CD4-positive, alpha-beta T cell treated with Interleukin-4 for 1 hour (primary cell): ENCODE data around the gene TBX5.

Experiments
- DNase-seq, 2 donors: peaks; one replicate each; pipeline ENCODE4 v3.0.0-alpha.2; 2020 to 2022

TBX5 gene

DNA sequence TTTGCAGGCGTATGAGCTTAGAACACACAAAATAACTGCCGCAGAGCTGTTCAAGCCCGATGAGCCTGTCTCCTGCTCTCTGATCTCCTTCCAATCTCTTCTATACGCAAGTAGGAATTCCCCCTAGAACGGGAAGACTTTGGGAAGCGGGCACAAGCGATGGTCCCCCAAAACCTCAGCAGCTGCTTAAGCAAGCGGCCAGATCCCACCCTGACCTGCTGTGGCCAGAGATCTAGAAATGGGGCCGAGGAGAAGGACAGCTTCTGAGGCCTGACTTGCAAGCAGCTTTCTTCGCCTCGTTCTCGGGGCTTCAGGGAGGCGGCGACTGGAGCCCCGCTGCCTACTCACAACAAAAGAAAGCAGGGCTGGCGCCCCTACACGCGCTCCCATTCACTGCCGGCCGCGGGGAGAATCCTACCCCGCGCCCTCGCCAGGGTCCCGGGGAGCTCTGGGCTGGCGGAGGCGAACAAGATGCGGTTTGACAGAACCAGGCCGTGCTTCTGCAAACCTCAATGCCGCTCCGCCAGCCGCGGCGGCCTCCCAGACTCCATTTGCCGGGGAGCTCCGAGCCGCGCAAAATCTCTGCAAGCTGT lies 922 bp downstream of the TBX5 start:
- no peak for DNase-seq

DNA sequence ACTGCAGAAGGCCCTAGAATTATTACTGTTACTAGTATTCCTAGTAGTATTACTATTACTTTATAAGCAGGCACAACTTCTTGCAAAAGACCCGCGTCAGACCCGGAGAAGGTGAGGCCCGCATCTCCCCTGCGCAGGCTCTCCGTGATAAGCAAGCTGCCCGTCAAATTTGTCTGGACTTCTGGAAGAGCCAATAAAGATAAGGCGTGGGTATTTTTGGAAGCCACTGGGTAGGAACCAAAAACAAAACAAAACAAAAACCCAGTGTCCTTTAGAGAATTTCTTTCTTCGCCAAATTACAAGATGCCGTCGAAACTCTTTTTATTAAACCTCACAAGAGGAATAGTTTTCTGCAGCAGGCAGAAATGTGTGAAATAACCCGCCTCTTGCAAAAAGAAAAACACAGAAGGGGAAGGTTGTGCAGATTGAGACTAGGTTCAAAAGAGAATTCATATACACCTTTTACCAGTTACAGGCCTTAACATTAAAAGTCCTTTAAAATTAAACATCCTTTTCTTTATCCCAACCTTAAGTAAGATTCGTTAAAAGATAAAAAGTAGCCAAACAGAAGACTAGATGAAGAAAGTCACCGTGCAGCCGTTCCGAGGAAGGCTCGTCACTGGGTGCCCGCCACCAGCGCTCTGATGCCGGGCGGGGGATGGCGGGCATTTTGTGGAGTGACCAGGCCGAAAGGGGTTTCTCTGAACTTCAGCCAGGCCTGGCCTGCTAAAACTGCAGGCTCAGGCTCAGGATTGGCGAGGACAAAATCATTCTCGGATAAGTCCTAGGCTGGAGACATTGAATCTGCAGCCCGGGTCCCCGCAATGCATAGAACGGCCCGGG lies 1.6 kb downstream of the TBX5 start:
- no peak for DNase-seq

DNA sequence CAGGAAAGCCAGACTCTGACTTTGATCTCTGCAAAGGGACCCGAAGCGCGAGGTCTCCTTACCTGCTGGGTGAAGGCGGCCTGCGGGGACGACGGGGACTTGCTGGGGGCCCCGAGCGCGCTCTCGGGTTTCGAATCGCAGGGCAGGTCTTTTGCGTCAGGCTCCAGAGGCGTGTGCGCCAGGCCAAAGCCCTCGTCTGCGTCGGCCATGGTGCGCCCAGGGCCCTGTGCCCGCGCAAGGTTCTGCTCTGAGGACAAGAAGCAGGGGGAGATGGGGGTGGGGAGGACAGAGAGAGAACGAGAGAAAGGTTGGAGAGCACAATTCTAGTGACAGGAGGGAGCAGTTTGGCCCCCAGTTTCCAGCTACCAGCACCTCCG lies 2.3 kb downstream of the TBX5 start:
- DNase-seq = no peak

DNA sequence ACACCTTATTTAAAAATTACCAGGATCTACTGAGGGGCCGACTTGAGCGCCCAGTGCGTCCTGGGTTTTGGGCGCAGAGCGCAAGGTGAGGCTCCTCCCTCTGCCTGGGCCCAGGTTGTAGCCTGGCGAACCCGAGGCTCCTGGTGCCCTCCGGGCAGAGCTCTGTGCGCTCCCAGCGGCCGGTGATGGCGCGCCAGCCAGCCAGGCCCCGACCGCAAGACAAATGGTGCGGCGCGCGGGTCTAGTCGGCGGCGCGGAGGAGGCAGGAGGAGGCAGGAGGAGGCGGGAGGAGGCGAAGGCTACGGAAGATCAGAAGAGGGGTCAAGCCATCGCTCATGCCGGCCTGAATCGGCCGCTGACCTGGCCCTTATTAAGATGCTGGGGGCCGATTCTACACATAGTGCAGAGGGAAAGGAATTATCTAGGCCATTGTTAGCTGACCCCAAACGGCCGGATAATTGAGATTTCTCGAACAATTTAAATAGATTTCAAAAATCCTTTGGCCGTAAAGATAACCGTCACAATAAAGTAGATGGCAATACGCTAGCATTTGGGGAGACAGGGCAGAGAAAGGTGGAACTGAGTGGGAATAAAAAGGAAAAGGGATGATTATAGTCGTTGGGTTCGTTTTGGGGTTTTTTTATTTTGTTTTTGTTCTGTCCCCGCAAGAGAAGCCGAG lies 2.8 kb downstream of the TBX5 start:
- DNase-seq = no peak

DNA sequence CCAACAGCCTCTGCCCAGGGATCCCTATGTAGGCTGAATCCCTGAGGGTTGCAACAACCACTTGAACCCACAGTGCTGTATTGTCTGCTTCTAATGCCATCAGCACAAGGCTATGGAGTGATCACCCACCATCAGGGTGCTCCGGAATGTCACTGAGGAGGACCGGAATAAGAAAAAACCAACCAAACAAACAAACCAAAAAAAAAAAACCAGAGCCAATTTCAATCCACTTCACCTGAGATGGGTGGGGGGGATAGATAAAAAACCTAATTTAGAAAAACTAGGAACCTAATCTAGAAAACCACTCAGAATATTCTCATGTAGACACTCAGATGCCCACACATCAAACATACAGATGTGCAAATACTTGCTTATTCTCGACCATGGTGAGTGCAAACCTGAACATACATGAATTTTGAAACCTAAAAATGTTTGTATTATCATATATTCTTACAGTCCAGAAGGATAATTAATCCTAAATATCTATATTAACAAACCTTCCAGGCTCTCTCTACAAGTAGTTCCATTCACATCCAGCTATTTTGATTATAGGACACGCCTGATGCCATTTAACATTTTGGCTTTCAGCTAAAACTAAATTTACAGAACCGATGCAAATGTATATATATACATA lies 3.7 kb downstream of the TBX5 start:
- DNase-seq = no peak

DNA sequence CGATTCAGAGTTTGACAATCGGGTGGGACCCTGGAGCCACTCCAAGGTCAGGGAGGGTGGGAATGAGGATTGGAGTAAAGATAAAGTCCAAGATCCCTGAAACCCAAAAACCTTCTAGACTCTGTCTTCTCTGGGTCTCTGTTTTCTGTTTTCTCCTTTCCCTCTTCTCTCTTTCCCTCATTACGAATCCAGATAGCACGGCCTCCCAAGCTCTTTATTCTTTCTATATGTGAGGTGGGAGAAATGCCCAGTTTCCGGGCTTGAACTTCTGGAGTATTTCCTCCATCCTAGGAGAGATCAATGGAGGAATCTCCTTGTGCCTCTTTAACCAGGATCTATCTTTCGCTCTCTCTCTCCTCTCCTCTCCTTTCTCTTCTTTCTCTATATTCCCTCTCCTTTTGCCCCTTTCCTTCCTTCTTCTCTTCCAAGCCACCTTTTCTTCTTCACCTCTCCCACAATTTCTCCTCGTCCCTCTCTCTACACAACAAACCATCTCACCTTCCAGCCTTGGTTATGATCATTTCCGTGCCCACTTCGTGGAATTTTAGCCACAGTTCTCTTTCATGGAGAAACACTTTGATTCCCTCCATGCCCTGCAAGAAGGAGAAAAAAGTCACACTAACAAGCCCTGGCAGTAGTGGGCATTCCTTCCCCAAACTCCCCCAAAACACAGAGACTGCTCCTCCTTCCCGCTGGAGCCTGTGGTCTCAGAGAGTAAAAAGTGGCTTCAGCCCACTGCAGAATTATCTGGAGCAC lies 4.4 kb downstream of the TBX5 start:
- DNase-seq = no peak

DNA sequence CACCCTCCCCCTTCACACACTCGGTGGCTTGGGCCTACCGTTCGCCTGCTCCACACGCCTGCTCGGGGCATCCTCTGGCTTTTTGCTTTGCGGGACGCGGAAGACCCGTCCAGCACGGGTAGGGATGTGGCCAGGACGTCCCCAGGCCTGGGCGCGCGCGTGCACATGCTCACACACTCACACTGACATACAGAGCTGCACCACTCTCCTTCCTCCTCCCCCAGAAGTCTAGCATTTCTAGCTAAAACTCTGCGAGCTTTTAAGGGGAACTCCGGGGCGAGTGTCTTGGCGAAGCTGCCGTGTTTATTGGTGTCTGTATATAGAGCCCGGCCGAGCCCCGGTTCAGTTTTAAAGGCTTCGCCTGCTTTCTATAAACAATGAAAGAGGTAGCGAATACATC lies 5.0 kb downstream of the TBX5 start:
- no peak for DNase-seq

DNA sequence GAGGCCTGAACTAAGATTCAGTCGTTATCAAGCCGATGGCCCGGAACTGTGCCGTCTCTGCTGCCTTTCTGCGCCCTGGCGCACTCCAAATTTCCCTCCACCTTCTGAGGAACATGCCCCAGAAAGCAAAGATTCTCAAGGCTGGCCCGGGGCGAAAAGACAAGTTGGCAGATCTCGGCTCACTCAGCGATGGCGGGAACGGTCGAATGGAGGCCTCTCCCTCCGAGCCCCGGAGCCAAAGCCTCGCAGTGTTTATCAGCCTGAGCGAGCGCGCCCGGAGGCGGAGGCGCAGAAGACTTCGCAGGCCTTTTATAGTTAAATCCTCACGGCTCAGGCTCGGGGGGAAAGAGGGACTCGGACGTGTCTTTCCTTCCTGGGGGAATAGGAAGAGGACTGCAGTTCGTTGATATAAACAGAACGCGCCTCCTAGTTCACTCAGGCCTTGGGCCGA lies 5.6 kb downstream of the TBX5 start:
- DNase-seq = no peak

DNA sequence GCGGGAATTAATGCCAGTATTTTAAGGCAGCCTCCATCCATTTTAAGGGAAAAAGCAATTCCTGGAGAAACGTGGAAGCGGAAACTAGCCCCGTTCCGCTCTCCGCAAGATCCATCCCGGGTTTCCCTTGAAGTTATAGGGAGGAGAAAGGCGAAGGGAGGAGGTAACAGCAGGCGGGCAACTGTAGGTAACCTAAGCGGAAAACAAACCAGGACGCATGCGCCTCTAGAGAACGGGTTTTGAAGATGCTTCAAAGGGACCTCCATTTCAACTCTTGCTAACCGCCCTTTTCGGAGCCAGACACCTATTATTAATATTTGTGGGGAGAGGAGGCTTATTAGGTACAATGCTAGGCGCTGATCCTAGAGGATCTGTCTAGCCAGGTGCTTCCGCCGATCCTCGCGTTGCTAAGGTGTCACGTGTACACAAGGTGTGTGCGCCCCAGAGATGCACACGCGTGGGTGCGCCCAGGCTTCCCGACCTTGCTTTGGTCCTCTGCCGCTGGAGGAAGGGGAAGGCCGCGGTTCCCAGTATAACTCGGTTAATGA lies 6.2 kb downstream of the TBX5 start:
- no peak for DNase-seq

DNA sequence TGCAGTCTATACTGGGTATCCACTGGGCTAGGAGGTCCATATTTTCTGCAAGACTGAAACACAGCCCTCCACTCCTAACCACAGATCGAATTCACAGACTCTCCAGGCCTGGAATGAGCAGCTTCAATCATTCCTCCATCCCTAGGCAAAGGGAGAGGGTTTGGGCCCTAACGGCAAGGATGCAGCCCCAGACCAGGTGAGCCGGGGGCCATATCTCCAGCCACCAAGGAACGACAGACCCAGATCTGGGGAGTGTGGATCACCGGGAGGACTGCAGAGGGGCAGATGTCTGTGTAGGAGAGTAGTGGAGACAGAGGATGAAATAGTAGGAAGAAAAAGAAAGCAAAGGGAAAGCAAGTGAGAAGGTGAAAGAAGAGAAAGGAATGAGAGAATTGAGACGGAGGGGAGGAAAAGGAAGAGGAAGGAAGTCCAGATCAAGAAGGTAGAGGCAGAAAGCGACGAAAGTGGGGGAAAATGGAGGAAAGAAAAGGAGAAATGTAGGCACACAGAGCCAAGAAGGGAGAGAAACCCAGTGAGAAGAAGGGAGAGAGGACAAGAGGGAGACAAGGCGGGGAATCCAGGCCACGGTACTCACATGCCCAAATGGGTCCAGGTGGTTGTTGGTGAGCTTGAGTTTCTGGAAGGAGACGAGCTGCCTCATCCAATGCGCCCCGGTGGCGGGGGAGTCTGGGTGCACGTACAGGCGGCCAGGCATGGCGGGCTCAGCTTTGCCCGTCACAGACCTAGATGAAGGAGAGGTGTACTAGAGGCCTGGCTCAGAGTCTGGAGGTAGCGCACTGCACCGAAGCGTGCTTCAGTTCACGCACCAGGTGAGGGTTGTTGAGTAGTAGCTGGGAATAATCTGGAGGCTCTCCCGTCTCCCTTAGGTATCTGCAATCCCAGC lies 7.7 kb downstream of the TBX5 start:
- no peak for DNase-seq

DNA sequence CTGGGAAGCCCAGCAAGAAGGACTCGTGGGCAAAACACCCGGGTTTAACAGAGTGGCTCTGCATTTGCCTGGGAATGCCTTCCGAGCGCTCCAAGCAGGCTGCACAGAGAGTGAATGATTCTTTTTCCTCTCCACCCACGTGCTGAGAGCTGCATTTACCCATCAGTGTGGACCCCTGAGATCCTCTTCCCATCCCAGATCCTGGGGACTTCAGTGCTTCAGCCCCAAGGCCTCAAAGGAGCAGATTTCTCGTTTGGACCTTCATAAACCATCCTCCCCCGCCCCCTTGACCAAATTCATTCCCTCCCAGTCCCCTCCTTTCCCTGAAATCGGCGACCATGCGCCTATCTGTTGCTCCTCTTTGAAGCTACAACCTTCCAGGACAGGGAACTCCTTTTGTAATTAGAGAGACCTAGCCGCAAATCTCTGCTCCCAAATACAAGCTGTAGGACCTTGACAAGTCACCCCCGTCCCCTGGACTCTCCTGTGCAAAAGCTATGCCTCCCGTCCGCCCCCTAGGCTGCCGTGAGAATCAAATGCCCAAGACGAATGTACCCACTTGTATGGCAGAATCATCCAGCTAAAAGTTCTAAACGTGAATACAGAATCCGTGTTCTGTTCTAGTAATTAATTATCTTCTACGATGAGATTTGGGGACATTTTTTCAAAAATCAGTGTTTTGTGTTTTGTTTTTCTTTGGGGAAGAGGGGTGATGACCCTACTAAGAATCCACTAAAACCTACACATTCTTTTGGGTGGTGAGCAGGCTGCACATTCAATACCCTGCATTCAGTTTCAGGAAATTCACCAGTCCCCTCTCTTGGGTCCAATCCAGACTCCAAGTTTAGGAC lies 8.8 kb downstream of the TBX5 start:
- no peak for DNase-seq

DNA sequence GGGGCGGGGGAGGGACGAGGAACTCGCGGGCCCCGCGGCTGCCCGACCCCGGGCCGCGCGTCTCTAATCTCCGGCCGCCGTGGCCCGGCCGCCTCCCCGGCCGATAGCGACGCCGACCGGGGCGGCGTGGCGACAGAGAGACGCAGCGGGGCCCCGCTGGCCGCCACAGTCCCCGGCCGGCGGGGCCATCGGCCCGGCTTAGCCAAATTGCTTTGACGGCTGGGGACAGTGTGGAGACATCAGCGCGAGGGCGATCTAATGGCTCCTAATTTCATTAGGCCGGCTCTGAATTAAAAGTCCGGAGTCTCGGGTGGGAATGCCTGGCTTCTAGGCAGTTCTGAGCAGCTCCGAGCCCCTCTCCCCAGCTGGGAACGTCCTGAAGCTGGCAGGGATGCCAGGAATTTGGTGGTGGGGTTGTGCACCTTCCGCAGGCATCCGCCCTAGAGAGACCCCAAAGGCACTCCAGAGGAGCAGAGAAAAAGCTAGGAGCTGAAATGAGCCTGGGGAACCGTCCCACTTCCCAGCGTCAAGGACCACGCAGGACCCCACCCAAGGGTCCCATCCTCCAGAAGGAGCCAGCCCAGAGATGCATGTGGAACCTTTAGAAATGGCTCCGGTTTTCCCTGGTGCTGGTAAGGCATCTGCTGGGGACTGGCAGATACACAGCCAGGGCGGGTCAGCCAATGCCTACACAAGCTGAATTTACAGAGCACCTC lies 9.6 kb downstream of the TBX5 start:
- no peak for DNase-seq

DNA sequence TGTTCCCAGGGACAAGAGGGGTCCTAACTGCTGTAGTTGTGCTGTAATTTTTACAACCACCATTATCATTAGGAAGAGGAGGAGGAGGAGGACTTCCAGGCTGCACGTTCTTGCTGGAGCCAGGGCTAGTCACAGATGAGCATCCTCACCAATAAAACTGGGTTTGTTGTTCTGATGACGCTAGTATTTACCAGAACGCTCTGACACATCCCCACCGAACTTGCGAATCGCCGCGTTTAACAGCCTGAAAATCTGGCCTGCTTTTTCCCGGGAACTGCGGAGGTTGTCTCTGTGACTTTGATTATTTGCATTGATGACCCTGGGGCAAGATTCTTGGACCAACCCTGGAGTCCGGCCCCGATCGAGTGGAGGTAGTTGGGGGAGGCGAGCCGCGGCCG lies 10.2 kb downstream of the TBX5 start:
- DNase-seq = no peak

DNA sequence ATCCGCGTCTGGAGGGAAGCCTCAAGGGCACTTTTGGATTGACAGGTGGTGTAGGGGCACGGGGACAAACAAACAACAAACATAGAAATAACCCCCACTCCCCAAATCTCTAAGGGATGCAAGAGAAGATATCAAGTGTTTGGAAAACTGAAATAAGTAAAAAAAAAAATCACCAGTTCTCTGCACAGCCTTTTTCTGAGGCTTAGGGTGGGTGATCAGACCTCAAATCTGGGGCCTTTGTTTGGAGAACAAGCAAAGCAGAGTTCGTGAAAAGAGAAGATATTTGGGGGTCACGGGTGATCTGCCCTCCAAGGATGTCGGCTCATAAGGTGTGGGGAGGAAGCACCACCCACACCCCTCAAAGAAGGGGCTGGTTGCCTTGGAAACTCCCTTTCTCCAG lies 10.7 kb downstream of the TBX5 start:
- DNase-seq = no peak

DNA sequence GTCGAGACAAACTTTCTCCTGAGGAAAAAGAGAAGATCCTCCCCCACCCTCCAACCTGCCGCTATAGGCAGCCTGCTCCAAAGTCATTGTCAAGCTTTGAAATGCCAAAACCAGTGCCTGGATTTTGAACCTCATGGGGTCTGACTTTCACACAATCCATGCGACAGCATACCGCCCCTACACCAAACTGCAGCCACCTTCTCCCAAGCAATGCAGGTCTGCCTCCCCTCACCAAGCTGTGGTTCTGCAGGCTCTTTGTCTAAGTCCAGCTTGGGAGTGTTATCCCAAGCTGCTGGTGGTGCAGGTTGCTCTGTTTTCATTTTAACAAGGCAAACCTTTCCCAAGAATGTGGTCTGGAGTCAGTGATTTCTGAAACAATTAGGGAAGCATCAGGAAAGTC lies 12.4 kb downstream of the TBX5 start:
- DNase-seq = no peak

DNA sequence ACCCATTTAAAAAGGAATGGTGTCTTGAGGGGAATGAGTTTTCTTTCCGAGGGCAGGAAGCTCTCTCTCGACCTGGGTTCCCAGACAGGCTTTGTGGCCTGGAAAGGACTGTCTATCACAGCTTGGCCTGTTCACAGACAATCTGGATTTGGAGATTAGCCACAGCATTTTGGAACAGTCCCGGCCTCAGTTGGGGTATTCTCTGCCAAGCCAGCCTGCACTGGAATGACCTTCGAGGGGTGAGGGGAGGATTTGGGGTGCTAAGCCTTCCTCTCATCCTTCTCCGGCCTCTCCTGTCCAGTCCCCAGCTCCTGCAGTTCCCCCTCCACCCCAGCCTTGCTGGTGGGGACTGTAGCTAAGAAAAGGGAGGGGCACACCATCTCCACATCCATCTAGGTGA lies 13.0 kb downstream of the TBX5 start:
- DNase-seq = no peak

DNA sequence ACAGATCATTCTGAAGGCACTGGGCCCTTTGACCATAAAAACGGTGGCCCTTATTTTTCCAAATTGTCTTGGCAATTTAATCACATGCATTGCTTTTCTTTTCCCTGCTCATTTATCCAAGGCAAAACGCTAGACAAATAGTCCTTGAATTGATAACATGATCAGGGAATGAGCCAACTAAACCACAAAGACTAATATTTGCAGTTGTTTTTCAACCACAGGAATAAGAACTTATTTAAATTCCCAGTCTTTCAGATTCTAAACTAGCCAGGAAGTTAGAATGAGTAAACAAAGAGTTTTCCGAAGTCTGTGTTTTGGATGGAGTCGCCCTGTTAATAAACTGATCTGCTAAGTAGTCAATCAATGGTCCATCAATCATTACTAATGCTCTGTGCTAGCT lies 14.9 kb downstream of the TBX5 start:
- DNase-seq = no peak

DNA sequence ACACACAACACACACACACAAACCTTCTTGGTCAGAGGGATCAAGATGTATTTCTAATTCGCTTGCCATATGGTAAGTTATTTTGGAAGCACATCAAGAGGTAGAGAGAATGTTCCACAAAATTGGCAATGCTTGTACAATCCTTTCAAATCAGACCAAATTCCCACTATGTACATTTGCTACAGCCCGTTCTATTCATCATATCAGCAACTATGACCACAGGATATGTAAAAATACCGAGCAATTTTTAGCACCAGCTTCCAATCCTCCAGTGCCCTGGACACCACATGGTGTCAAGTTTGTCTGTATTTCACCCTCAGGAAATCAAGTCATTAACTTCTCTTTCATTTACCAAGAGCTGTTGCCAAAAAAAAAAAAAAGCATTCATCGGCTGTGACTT lies 21.2 kb downstream of the TBX5 start:
- no peak for DNase-seq

DNA sequence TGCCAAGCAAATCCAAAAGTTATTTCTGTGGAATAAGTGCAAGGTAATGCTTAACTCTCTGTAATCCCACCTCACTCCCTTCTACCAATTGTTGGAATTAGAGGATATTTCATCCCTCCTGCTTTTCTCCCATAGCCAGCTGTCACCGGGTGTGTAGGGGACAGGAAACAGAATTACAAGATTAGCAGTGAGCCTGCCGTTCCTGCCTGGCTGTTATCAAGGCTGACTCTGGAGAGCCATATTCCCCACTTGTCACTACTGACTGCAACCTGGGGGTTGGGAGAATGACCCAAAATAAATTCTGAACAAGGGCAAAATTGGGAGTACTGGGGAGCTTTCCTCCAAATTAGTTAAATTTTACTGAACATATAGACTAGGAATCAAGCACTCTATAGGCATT lies 24.8 kb downstream of the TBX5 start:
- no peak for DNase-seq

DNA sequence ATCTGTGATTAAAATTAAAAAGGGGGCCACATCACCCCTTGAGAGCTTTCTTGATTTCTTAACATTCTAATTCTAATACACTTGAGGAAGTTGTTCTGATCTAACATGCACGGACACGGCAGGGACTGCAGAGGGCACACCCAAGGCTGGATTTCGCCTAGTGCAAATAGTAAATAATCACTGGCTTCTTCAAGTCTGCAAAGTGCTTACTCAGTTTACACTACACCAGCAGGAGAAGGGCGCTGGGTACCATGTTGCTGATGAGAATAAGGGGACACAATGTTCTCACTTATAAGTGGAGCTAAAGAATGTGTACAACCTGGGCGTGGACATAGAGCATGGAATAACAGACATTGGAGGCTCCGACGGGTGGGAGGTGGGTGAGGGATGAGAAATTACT lies 34.2 kb downstream of the TBX5 start:
- DNase-seq = no peak
